Mucosa of rectum (tissue), 2 donors: ENCODE results near the gene MS4A15.

Experiments
- H3K27ac ChIP-seq, 2 donors: one replicate each; pipeline ENCODE4 v1.7.0; 2013; ENCODE audit warnings: inconsistent platforms in 2 of 2, low read depth in 2 of 2, low read length in 2 of 2
- H3K27me3 ChIP-seq, 2 donors: one replicate each; pipeline ENCODE4 v1.7.0; 2013; ENCODE audit warnings: low read length in 2 of 2; ENCODE audit not compliant: control insufficient read depth in 2 of 2, insufficient read depth in 2 of 2
- H3K36me3 ChIP-seq, 2 donors: one replicate each; pipeline ENCODE4 v1.7.0; 2013; ENCODE audit warnings: low read length in 2 of 2; ENCODE audit not compliant: control insufficient read depth in 2 of 2, insufficient read depth in 2 of 2
- H3K4me1 ChIP-seq, 2 donors: one replicate each; pipeline ENCODE4 v1.7.0; 2013; ENCODE audit warnings: low read length in 2 of 2, mild to moderate bottlenecking in 1 of 2; ENCODE audit not compliant: control insufficient read depth in 2 of 2, insufficient read depth in 2 of 2
- H3K4me3 ChIP-seq, 2 donors: one replicate each; pipeline ENCODE4 v1.7.0; 2013; ENCODE audit warnings: low read length in 2 of 2
- H3K9ac ChIP-seq, 2 donors: one replicate each; pipeline ENCODE4 v1.7.0; 2013; ENCODE audit warnings: low read length in 2 of 2, low read depth in 1 of 2, mild to moderate bottlenecking in 1 of 2
- H3K9me3 ChIP-seq, 2 donors: one replicate each; pipeline ENCODE4 v1.7.0; 2013; ENCODE audit warnings: low read length in 2 of 2; ENCODE audit not compliant: control insufficient read depth in 2 of 2
- donor health status: healthy.
- donor health status: Normal muscosa, but diverticular disease.

MS4A15 gene

GRCh38 chr11:60783911-60784310 is 27.2 kb downstream of the MS4A15 start:
- no peak overlapping the region for H3K27ac ChIP-seq
- peaks cover 11 to 17% of the 10 kb centered on the region in 2 donors for H3K4me1 ChIP-seq
- H3K36me3 ChIP-seq: no peaks in the 10 kb centered on the region
- no peak overlapping the region for H3K9ac ChIP-seq
- no peaks in the 10 kb centered on the region for H3K9me3 ChIP-seq
- no peak overlapping the region for H3K4me3 ChIP-seq
- no peaks in the 10 kb centered on the region for H3K27me3 ChIP-seq

GRCh38 chr11:60785136-60785535 is 28.5 kb downstream of the MS4A15 start, which contains the start of gene MS4A10:
MS4A10 (plus strand) TSS chr11:60785333; CDS start chr11:60790336, 5,003 bp downstream.
- no peaks in the 10 kb centered on the region for H3K36me3 ChIP-seq
- H3K9me3 ChIP-seq: no peaks in the 10 kb centered on the region
- no peak within 1 kb of the TSS for H3K4me3 ChIP-seq
- no peaks in the 10 kb centered on the region for H3K27me3 ChIP-seq
- H3K9ac ChIP-seq: no peak within 1 kb of the TSS
- H3K27ac ChIP-seq: no peak within 1 kb of the TSS
- H3K4me1 ChIP-seq: peaks cover 11 to 17% of the 10 kb centered on the region in 2 donors

GRCh38 chr11:60785806-60786361 is 29.2 kb downstream of the MS4A15 start:
- Histone ChIP-seq H3K4me3 (no peak overlapping the region), H3K9ac (no peak overlapping the region), H3K36me3 (no peaks in the 10 kb centered on the region), H3K9me3 (no peaks in the 10 kb centered on the region), H3K27ac (no peak overlapping the region), H3K27me3 (no peaks in the 10 kb centered on the region), H3K4me1 (peaks cover 11 to 17% of the 10 kb centered on the region in 2 donors)

GRCh38 chr11:60786811-60787567 is 30.3 kb downstream of the MS4A15 start:
- Histone ChIP-seq H3K27ac (no peak overlapping the region), H3K36me3 (no peaks in the 10 kb centered on the region), H3K4me1 (peaks cover 11 to 17% of the 10 kb centered on the region in 2 donors), H3K27me3 (no peaks in the 10 kb centered on the region), H3K9ac (no peak overlapping the region), H3K4me3 (no peak overlapping the region), H3K9me3 (no peaks in the 10 kb centered on the region)

GRCh38 chr11:60788401-60789125 is 31.9 kb downstream of the MS4A15 start:
- no peaks in the 10 kb centered on the region for H3K36me3 ChIP-seq
- H3K4me3 ChIP-seq: no peak overlapping the region
- H3K27me3 ChIP-seq: no peaks in the 10 kb centered on the region
- peaks cover 11 to 17% of the 10 kb centered on the region in 2 donors for H3K4me1 ChIP-seq
- H3K9ac ChIP-seq: no peak overlapping the region
- no peaks in the 10 kb centered on the region for H3K9me3 ChIP-seq
- H3K27ac ChIP-seq: no peak overlapping the region

GRCh38 chr11:60790726-60791125 is 34.1 kb downstream of the MS4A15 start:
- Histone ChIP-seq H3K36me3 (no peaks in the 10 kb centered on the region), H3K27me3 (no peaks in the 10 kb centered on the region), H3K4me3 (no peak overlapping the region), H3K27ac (no peak overlapping the region), H3K9me3 (no peaks in the 10 kb centered on the region), H3K9ac (no peak overlapping the region), H3K4me1 (peaks cover 5 to 11% of the 10 kb centered on the region in 2 donors)

- Histone ChIP-seq H3K4me3 (no peak overlapping the region), H3K36me3 (no peaks in the 10 kb centered on the region), H3K27me3 (no peaks in the 10 kb centered on the region), H3K27ac (no peak overlapping the region), H3K9me3 (no peaks in the 10 kb centered on the region), H3K4me1 (peaks cover 4 to 7% of the 10 kb centered on the region in 2 donors), H3K9ac (no peak overlapping the region)
Measured at GRCh38 chr11:60791153-60791933, 34.7 kb downstream of the MS4A15 start.

GRCh38 chr11:60792521-60792920 is 35.9 kb downstream of the MS4A15 start:
- Histone ChIP-seq H3K4me1 (no peaks in the 10 kb centered on the region), H3K27me3 (no peaks in the 10 kb centered on the region), H3K36me3 (no peaks in the 10 kb centered on the region), H3K27ac (no peak overlapping the region), H3K9me3 (no peaks in the 10 kb centered on the region), H3K4me3 (no peak overlapping the region), H3K9ac (no peak overlapping the region)

- Histone ChIP-seq H3K4me3 (no peak overlapping the region), H3K27ac (no peak overlapping the region), H3K36me3 (no peaks in the 10 kb centered on the region), H3K9ac (no peak overlapping the region), H3K4me1 (no peaks in the 10 kb centered on the region), H3K9me3 (no peaks in the 10 kb centered on the region), H3K27me3 (peaks cover 0 to 4% of the 10 kb centered on the region in 2 donors)
Measured at GRCh38 chr11:60795291-60795690, 38.6 kb downstream of the MS4A15 start.
